Osteocyte (in vitro differentiated cells): ENCODE results near the gene NTHL1. TPM values are rescaled to one million over a fixed set of nuclear protein-coding genes. Genes with fewer than 3 reads are reported as not detected.

Experiments used
- DNase-seq: peaks from one replicate; pipeline ENCODE4 v3.0.0; 2021; ENCODE audit warnings: mixed read lengths; ENCODE audit not compliant: unreplicated experiment; ENCODE audit errors: extremely low spot score
- H3K27ac Mint-ChIP-seq: one replicate; pipeline ENCODE4 v1.8.0; 2021; ENCODE audit warnings: mild to moderate bottlenecking, mixed read lengths; ENCODE audit not compliant: unreplicated experiment
- H3K27me3 Mint-ChIP-seq: one replicate; pipeline ENCODE4 v1.8.0; 2021; ENCODE audit warnings: mixed read lengths; ENCODE audit not compliant: unreplicated experiment
- H3K36me3 Mint-ChIP-seq: one replicate; pipeline ENCODE4 v1.8.0; 2021; ENCODE audit warnings: mixed read lengths; ENCODE audit not compliant: unreplicated experiment
- H3K4me1 Mint-ChIP-seq: one replicate; pipeline ENCODE4 v1.8.0; 2021; ENCODE audit warnings: mixed read lengths; ENCODE audit not compliant: unreplicated experiment
- H3K4me3 Mint-ChIP-seq: one replicate; pipeline ENCODE4 v1.8.0; 2021; ENCODE audit warnings: mild to moderate bottlenecking, moderate library complexity, mixed read lengths; ENCODE audit not compliant: unreplicated experiment
- H3K9me3 Mint-ChIP-seq: one replicate; pipeline ENCODE4 v1.8.0; 2021; ENCODE audit warnings: mixed read lengths; ENCODE audit not compliant: unreplicated experiment
- CTCF ChIP-seq: fragments of 200-600 bp; sonication (generic); IDR thresholded peaks from 2 replicates; pipeline ENCODE4 v1.5.0; 2021; ENCODE audit warnings: antibody characterized with exemption, mild to moderate bottlenecking, moderate library complexity
- total RNA-seq: library from RNA; stranded (reverse); gene quantifications from 2 replicates; pipeline ENCODE4 v1.2.1, GENCODE V29; 2021

The NTHL1 gene
- total RNA-seq, 1 donor from 2014 or later, result 22.2 TPM

GRCh38 chr16:2064368-2064945, 16.8 kb upstream of the NTHL1 start:
- no peaks in the 10 kb centered on the region for H3K9me3 Mint-ChIP-seq
- no peak for TF ChIP-seq CTCF
- H3K4me1 Mint-ChIP-seq, result no peaks in the 10 kb centered on the region
- no peaks in the 10 kb centered on the region for H3K27me3 Mint-ChIP-seq
- no peak for DNase-seq
- no peak overlapping the region for H3K27ac Mint-ChIP-seq
- H3K4me3 Mint-ChIP-seq, result no peak overlapping the region
- H3K36me3 Mint-ChIP-seq, result peaks cover 21% of the 10 kb centered on the region

- no peak overlapping the region for H3K4me3 Mint-ChIP-seq
Observed at GRCh38 chr16:2063861-2064260, 16.2 kb upstream of the NTHL1 start.

GRCh38 chr16:2062801-2063200, 15.2 kb upstream of the NTHL1 start:
- no peak for DNase-seq
- H3K27ac Mint-ChIP-seq, result no peak overlapping the region

More at GRCh38 chr16:2063861-2064260, 16.2 kb upstream of the NTHL1 start:
- Mint-ChIP-seq H3K36me3 (peaks cover 19% of the 10 kb centered on the region), H3K4me1 (no peaks in the 10 kb centered on the region), H3K9me3 (no peaks in the 10 kb centered on the region), H3K27me3 (no peaks in the 10 kb centered on the region), H3K27ac (no peak overlapping the region)
- TF ChIP-seq CTCF, result no peak
- no peak for DNase-seq

GRCh38 chr16:2061526-2061925, 13.9 kb upstream of the NTHL1 start:
- Mint-ChIP-seq H3K27me3 (no peaks in the 10 kb centered on the region), H3K36me3 (peaks cover 22% of the 10 kb centered on the region), H3K9me3 (no peaks in the 10 kb centered on the region), H3K27ac (no peak overlapping the region), H3K4me1 (no peaks in the 10 kb centered on the region), H3K4me3 (no peak overlapping the region)
- DNase-seq, result no peak
- no peak for TF ChIP-seq CTCF

More at GRCh38 chr16:2062801-2063200, 15.2 kb upstream of the NTHL1 start:
- TF ChIP-seq CTCF, result no peak
- H3K9me3 Mint-ChIP-seq, result no peaks in the 10 kb centered on the region
- H3K27me3 Mint-ChIP-seq, result no peaks in the 10 kb centered on the region
- no peak overlapping the region for H3K4me3 Mint-ChIP-seq
- no peaks in the 10 kb centered on the region for H3K4me1 Mint-ChIP-seq
- H3K36me3 Mint-ChIP-seq, result peaks cover 20% of the 10 kb centered on the region

GRCh38 chr16:2061023-2061422, 13.4 kb upstream of the NTHL1 start:
- DNase-seq, result no peak
- Mint-ChIP-seq H3K4me1 (no peaks in the 10 kb centered on the region), H3K9me3 (no peaks in the 10 kb centered on the region), H3K36me3 (peaks cover 21% of the 10 kb centered on the region), H3K27me3 (no peaks in the 10 kb centered on the region), H3K27ac (no peak overlapping the region), H3K4me3 (no peak overlapping the region)
- TF ChIP-seq CTCF, result no peak
